HT1080 (cell line): Measurements from ENCODE around the gene TOM1L2. TPM values are rescaled to one million over a fixed set of nuclear protein-coding genes. Genes with fewer than 3 reads are reported as not detected.
"Not testable (repeated sequence)": the region's sequence is repeated elsewhere in the genome, so short reads cannot be mapped to it uniquely, and the experiment has no call there.

Experiments
- DNase-seq: peaks from one replicate; pipeline ENCODE4 v3.0.0-alpha.2; 2015; ENCODE audit warnings: low read depth
- total RNA-seq: library from RNA; depleted of rRNA; stranded (reverse); fragments of >200 nt; shearing (Covaris generic); gene quantifications from 2 replicates; pipeline ENCODE4 v1.2.3, GENCODE V29; 2014

The TOM1L2 gene
- total RNA-seq, 1 experiment from 2014 or later: 17.5 TPM

DNA sequence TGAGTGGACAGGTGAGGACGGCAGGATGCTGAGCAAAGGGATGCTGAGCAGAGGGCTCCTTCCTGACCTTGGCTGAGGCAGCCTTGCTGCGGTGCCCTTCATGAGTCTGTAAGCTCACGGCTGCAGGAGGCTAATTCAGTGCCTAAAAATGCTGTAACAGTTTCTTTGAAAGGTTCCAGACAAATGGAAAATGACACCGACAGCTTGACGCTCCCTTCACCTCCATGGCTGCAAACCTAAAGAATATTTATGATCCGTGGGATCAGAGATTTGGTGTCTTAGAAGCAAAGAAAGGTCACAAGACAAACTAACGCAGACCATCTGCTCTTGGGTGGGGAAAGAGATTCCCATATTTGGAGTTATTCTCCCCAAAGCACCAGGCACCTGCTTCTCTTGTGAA, 28.0 kb downstream of the TOM1L2 start:
- no peak for DNase-seq

GRCh38 chr17:17943281-17943984, 28.8 kb downstream of the TOM1L2 start:
- no peak for DNase-seq

DNA sequence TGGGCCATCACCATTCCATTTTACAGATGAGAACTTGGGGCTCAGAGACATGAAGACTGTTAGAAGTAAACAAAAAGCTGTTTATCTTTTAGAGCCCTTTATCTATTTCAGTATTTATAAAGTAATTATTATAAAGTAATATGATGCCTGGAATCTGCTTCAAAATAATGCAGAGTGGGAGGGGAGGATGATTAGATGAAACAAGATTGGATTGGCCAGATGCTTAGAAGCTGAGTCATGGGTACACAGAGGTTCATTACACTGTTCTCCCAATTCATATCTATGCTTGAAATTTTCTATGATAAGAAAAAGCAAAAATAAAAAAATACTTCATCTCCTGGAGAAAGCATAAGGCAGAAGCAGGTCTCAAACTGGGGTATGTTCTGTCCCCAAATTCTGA, 29.4 kb downstream of the TOM1L2 start:
- no peak for DNase-seq

DNA sequence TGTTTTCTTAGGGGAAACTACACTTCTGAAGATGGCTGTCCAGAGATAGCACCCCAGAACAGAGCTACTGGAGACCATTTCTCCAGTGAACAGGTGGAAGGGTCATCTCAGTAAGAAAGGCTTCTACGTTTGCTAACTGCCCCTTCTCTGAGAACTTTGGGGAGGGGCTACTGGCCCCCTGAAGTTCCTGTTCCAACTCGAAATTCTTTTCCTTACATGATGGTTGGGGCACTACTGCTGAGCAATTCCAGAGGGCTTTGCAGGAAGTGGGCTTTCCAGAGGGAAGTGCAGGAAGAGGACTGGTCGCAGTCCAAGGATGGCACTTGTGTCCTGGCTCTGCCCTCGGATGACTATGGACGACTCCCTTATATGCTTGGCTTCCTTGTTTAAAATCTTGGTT, 31.2 kb downstream of the TOM1L2 start:
- DNase-seq: no peak

DNA sequence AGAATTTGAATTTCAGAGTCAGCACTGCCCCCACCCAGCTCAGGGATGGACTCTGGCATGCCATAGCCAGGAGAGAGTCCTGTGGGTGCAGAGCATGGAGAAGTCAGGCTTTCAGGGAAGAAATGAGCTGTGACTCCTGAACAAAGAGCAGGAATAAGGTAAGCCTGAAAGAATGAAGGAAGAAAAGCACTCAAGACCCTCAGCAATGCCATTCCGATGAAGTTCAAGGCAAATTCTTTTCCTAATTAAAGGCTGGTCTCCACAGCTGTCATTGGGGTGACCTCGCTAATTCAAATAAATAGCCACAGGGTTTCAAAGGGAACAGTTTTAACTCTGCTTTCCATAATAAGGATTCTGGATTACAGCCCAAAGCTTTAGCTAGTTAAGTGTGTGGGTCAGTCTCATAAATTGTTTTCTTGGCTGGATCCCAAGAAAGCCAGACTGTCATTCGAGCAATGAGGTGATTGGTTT, 31.7 kb downstream of the TOM1L2 start:
- no peak for DNase-seq

GRCh38 chr17:17939941-17940340, 32.3 kb downstream of the TOM1L2 start:
- DNase-seq: not testable (repeated sequence)

GRCh38 chr17:17938388-17939107, 33.7 kb downstream of the TOM1L2 start:
- DNase-seq: no peak

DNA sequence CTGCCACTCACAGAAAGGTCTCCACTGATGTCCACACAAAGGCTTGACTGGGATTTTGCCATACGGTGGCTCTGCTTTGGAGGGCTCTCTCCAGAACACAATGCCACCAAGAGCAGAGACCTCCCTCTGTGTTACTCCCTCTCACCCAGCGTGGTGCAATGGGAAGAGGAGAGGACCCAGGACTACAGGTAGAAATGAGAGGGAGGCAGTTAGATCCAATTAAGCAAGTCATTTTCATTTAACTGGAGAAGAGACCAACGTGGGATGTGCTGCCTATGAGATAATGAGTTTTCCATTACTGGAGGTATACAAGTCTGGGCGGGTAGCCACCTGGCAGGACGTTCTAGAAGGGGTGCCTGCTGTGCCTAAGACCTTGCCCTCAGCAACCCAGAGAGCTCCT, 34.2 kb downstream of the TOM1L2 start:
- no peak for DNase-seq

DNA sequence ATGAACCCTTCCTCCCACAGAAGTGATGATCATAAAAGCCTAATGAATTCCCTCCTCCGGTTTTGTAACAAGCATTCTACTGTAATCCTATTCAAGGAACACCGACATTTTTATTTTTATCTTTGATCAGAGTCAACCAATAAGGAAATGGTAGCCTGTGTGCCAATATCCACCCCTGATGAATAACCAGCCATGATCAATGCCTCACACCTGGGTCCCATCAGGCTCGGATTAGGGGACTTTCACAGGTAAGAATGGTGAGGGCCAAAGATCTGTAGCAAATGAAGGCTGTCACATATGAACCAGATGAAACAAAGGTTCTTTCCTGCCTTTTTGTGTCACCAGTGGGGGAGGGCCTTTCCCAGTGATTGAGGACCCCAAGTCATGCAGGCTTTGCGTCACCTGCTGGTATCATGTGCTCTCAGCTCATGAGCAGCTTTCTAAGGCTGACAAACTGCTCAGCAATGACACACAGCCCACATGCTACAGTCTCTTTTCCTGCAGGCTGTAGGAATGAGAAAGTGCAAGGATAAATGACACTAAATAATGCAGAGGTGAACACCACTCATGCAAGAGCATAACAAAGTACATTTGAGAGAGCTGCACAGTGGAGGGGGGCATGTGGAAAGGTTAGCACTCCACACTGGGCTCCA, 34.9 kb downstream of the TOM1L2 start:
- DNase-seq: no peak

- peak; percentile 84 for DNase-seq
These were observed 36.6 kb downstream of the TOM1L2 start for GRCh38 chr17:17935321-17936271.

GRCh38 chr17:17934806-17935205, 37.4 kb downstream of the TOM1L2 start:
- no peak for DNase-seq

- DNase-seq: no peak
These were observed 38.0 kb downstream of the TOM1L2 start for GRCh38 chr17:17934214-17934613.

DNA sequence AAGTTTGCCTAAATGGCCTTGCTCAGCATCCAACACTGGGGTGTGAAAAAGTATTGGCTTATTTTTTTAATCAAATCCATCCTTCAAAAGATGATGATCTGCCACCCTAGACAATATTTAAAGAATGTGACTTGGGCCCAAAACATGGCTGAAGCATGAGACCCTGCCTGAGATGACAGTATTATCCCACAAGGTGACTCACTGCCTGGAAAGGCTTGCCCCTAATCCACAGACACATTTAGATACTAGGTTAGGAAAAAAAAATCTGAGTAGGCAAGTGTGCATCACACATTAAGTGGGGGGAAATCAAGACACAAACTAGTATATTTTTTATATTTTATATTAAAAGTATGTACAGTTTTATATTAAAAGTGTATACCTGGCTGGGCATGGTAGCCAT, 38.4 kb downstream of the TOM1L2 start:
- DNase-seq: peak; percentile 76

GRCh38 chr17:17931159-17931558, 41.0 kb downstream of the TOM1L2 start:
- DNase-seq: no peak

GRCh38 chr17:17930674-17931073, 41.5 kb downstream of the TOM1L2 start:
- no peak for DNase-seq

GRCh38 chr17:17929655-17930380, 42.4 kb downstream of the TOM1L2 start:
- DNase-seq: no peak

DNA sequence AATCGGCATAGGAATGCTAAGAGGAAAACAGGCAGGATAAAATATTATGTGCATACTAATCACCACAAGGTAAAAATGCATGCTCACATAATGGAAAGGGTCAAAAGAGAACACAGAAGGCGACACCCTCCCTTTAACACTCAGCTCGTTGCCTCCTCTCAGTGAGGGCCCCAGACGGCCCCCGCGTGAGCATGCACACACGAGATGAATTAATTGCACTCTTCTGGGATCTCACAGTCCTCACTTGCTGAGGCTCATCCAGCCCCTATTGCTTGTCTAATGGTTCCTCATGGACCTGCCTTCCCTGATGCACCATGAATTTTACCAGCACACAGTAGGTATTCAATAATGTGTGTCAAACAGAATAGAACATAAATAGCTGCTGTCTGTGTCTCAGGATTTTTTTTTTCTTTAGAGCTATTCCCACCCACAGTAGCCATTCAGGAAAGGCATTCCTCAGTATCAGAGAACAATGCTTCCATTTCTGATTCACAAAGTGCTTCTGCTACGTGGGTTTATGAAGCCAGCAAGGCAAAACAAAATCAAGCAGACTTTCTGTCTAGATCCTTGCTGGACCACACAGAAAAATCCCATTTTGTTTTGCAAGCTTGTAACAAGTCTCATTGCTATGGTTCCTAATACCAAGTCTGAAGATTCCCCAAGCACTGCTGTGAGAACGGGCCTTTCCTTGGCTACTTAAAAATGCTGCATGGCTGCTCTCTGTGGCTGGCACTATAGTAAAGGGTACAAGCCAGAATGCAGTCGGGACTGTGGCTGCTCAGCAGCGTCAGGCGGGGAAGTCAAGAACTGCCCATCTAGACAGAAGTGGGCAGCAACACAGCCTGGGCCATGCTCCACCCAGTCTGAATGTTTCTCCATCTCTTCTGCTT, 43.6 kb downstream of the TOM1L2 start:
- no peak for DNase-seq

GRCh38 chr17:17926840-17927449, 45.3 kb downstream of the TOM1L2 start:
- DNase-seq: no peak

- no peak for DNase-seq
These were observed 46.2 kb downstream of the TOM1L2 start for GRCh38 chr17:17926036-17926435.
